Common myeloid progenitor, CD34-positive (primary cell): Measurements from ENCODE around the gene GASK1A.

Experiments
- CTCF ChIA-PET: fragments of 350-600 bp; sonication (Branson Sonifier 250); formaldehyde crosslinking; loops from one replicate; lab custom pipeline; 2021; ENCODE audit warnings: antibody characterized with exemption; lab: Charles Lee
- POLR2A ChIA-PET: fragments of 350-600 bp; sonication (Branson Sonifier 250); formaldehyde crosslinking; loops from one replicate; lab custom pipeline; 2021; ENCODE audit warnings: antibody characterized with exemption; lab: Charles Lee
- DNase-seq, 3 donors: peaks; one replicate each; pipeline versions ENCODE4 v3.0.0 to v3.0.0-alpha.2; 2013
- H3K27ac ChIP-seq, 2 experiments: 1 replicate in 1 of 2; 2 replicates in 1 of 2; pipeline ENCODE4 v1.7.0; 2013; ENCODE audit warnings: inconsistent platforms in 2 of 2, low read length in 2 of 2, mild to moderate bottlenecking in 2 of 2, low read depth in 1 of 2, moderate library complexity in 1 of 2; ENCODE audit not compliant: severe bottlenecking in 2 of 2, insufficient read depth in 1 of 2, poor library complexity in 1 of 2
- H3K27me3 ChIP-seq, 5 experiments: replicated peaks in 2 of 5; 1 replicate in 3 of 5; 2 replicates in 2 of 5; pipeline versions ENCODE4 v1.6.1 to v1.7.0; 2013; ENCODE audit warnings: low read length in 4 of 5, mild to moderate bottlenecking in 2 of 5, moderate library complexity in 2 of 5, inconsistent platforms in 1 of 5; ENCODE audit not compliant: insufficient read depth in 5 of 5, control insufficient read depth in 4 of 5
- H3K36me3 ChIP-seq, 4 experiments: 1 replicate in 2 of 4; 2 replicates in 2 of 4; pipeline versions ENCODE4 v1.6.1 to v1.7.0; 2013; ENCODE audit warnings: low read length in 3 of 4, control low read depth in 1 of 4, mild to moderate bottlenecking in 1 of 4; ENCODE audit not compliant: control insufficient read depth in 4 of 4, insufficient read depth in 4 of 4
- H3K4me1 ChIP-seq, 4 experiments: 1 replicate in 3 of 4; 2 replicates in 1 of 4; pipeline versions ENCODE4 v1.6.1 to v1.7.1; 2013; ENCODE audit warnings: low read length in 3 of 4, mild to moderate bottlenecking in 3 of 4, control low read depth in 1 of 4, inconsistent platforms in 1 of 4, moderate library complexity in 1 of 4; ENCODE audit not compliant: control insufficient read depth in 4 of 4, insufficient read depth in 4 of 4; ENCODE audit errors: control extremely low read depth in 1 of 4
- H3K4me3 ChIP-seq, 7 experiments: 1 replicate in 4 of 7; 2 replicates in 3 of 7; pipeline versions ENCODE4 v1.5.1 to v1.7.0; 2013; ENCODE audit warnings: mild to moderate bottlenecking in 7 of 7, low read length in 6 of 7, moderate library complexity in 6 of 7, inconsistent platforms in 2 of 7, low read depth in 2 of 7, control low read depth in 1 of 7; ENCODE audit not compliant: insufficient read depth in 4 of 7, control insufficient read depth in 1 of 7; ENCODE audit errors: extremely low read depth in 1 of 7
- H3K9me3 ChIP-seq, 5 experiments: 1 replicate in 4 of 5; 2 replicates in 1 of 5; pipeline versions ENCODE4 v1.6.1 to v1.7.1; 2013; ENCODE audit warnings: low read length in 4 of 5, mild to moderate bottlenecking in 2 of 5, inconsistent platforms in 1 of 5, low read depth in 1 of 5, moderate library complexity in 1 of 5; ENCODE audit not compliant: control insufficient read depth in 4 of 5, insufficient read depth in 2 of 5; ENCODE audit errors: control extremely low read depth in 1 of 5
- WGBS: methylation state at CpG from one replicate; pipeline ENCODE4 v1.1.5; 2013; ENCODE audit not compliant: insufficient coverage; 5-methylcytosine and 5-hydroxymethylcytosine counted together

The GASK1A gene

GRCh38 chr3:43015572-43015971 is 36.5 kb downstream of the GASK1A start:
- Histone ChIP-seq H3K4me3 (no peak overlapping the region), H3K4me1 (peaks cover 0 to under 1% (median 0%) of the 10 kb centered on the region in 4 experiments), H3K9me3 (peaks cover 0 to 54% (median 33%) of the 10 kb centered on the region in 5 experiments), H3K36me3 (no peaks in the 10 kb centered on the region), H3K27ac (no peak overlapping the region), H3K27me3 (no peaks in the 10 kb centered on the region)
- peak in 1 of 3 donors; percentile 20 for DNase-seq
- WGBS: 100% methylated on average over 1 of the region's 1 CpG
- POLR2A ChIA-PET: no interaction called here
- CTCF ChIA-PET: no interaction called here

DNA sequence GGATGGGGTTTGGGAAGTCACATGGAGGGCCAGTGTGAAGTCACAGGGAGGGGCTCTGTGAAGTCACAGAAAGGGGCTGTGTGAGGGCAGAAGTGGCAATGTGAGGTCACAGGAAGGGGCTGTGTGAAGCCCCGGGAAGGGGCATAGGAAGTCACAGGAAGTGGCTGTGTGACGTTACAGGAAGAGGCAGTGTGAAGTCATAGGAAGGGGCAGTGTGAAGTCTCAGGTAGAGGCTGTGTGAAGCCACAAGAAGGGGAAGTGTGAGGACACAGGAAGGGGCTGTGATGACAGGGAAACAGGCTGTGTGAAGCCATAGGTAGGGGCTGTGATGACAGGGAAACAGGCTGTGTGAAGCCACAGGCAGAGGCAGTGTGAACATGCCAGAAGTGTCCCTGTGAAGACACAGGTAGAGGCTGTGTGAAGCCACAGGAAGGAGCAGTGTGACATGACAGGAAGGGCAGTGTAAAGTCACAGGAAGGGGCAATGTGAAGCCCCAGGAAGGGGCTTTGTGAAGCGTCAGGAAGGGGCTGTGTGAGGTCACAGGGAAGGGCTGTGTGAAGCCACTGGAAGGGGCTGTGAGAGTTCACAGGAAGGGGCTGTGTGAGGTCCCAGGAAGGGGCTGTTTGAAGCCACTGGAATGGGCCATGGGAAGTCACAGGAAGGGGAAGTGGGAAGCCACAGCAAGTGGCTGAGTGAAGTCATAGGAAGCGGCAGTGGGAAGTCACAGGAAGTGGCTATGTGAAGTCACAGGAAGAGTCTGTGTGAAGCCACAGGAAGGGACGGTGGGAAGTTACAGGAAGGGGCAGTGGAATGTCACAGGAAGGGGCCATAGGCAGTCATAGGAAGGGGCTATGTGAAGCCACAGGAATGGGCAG is 37.1 kb downstream of the GASK1A start:
- H3K4me3 ChIP-seq: no peak overlapping the region
- H3K4me1 ChIP-seq: peaks cover 0 to 3% (median 0%) of the 10 kb centered on the region in 4 experiments
- 48% methylated on average over 5 of the region's 5 CpGs for WGBS
- ChIA-PET POLR2A (no interaction called here), CTCF (no interaction called here)
- peaks cover 0 to 54% (median 33%) of the 10 kb centered on the region in 5 experiments for H3K9me3 ChIP-seq
- H3K27me3 ChIP-seq: no peaks in the 10 kb centered on the region
- no peaks in the 10 kb centered on the region for H3K36me3 ChIP-seq
- DNase-seq: peak; percentile 15 to 36 (median 21)
- H3K27ac ChIP-seq: no peak overlapping the region

- no peaks in the 10 kb centered on the region for H3K27me3 ChIP-seq
- no peak overlapping the region for H3K4me3 ChIP-seq
- H3K4me1 ChIP-seq: peaks cover 0 to 3% (median 0%) of the 10 kb centered on the region in 4 experiments
- no peak overlapping the region for H3K27ac ChIP-seq
- POLR2A ChIA-PET: no interaction called here
- CTCF ChIA-PET: no interaction called here
- no peaks in the 10 kb centered on the region for H3K36me3 ChIP-seq
- H3K9me3 ChIP-seq: peaks cover 0 to 47% (median 37%) of the 10 kb centered on the region in 5 experiments
- no peak for DNase-seq
- 100% methylated on average over 1 of the region's 1 CpG for WGBS
These were observed 37.9 kb downstream of the GASK1A start for GRCh38 chr3:43017004-43017403.

DNA sequence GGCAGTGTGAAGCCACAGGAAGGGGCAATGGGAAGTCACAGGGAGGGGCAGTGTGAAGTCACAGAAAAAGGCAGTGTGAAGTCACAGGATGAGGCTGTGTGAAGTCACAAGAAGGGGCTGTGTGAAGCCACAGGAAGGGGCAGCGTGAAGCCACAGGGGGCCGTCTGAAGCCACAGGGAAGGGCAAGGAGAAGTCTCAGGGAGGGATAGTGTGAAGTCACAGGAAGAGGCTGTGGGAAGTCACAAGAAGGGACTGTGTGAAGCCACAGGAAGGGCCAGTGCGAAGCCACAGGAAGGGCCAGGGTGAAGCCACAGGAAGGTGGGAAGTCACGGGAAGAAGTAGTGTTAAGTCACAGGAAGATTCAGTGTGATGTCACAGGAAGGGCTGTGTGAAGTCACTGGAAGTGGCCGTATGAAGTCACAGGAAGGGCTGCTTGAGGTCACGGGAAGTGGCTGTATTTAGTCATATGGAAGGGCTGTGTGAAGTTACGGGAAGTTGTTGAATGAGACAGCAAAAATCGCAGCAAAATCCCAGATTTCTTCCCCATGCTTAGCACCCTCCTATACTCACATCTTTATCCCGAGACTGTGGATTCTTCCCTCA is 38.6 kb downstream of the GASK1A start:
- no peak overlapping the region for H3K27ac ChIP-seq
- WGBS: 87% methylated on average over 4 of the region's 9 CpGs
- H3K9me3 ChIP-seq: peaks cover 0 to 44% (median 36%) of the 10 kb centered on the region in 5 experiments
- H3K4me3 ChIP-seq: no peak overlapping the region
- no peaks in the 10 kb centered on the region for H3K27me3 ChIP-seq
- POLR2A ChIA-PET: no interaction called here
- DNase-seq: no peak
- H3K4me1 ChIP-seq: peaks cover 0 to 3% (median 0%) of the 10 kb centered on the region in 4 experiments
- CTCF ChIA-PET: no interaction called here
- H3K36me3 ChIP-seq: no peaks in the 10 kb centered on the region

DNA sequence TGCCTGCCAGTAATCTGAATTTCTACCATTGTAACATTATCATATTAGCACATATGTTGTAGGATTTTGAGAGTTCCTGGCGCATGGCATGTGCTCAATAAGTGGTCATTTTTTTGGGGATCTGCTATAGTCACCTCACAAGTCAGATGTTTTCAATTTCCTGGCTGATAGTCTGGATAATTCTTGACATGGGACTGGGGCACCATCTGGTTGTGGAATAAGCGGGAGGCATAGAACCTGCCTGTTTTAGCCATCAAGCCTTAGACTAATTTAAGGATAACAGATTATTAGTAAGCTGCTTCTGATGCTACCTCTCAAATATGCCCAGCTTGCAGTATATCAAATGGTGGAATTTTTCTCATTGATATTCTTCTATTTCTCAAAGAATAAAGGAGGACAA is 39.1 kb downstream of the GASK1A start:
- ChIA-PET CTCF (no interaction called here), POLR2A (no interaction called here)
- peaks cover 0 to 39% (median 31%) of the 10 kb centered on the region in 5 experiments for H3K9me3 ChIP-seq
- no peak overlapping the region for H3K27ac ChIP-seq
- peaks cover 0 to 3% (median 1%) of the 10 kb centered on the region in 4 experiments for H3K4me1 ChIP-seq
- DNase-seq: no peak
- no peaks in the 10 kb centered on the region for H3K36me3 ChIP-seq
- no peaks in the 10 kb centered on the region for H3K27me3 ChIP-seq
- WGBS: 100% methylated on average over 1 of the region's 2 CpGs
- no peak overlapping the region for H3K4me3 ChIP-seq

GRCh38 chr3:43019006-43019809 is 40.1 kb downstream of the GASK1A start:
- no peaks in the 10 kb centered on the region for H3K36me3 ChIP-seq
- DNase-seq: no peak
- POLR2A ChIA-PET: interaction anchor here (0.7 kb wide), 1 partner anchor 27 kb away, joined by 3 read pairs; no protein-coding TSS in a partner anchor
- peaks cover 0 to 31% (median 24%) of the 10 kb centered on the region in 5 experiments for H3K9me3 ChIP-seq
- no peak overlapping the region for H3K4me3 ChIP-seq
- H3K27me3 ChIP-seq: no peaks in the 10 kb centered on the region
- 95% methylated on average over 4 of the region's 6 CpGs for whole genome bisulfite sequencing
- CTCF ChIA-PET: no interaction called here
- no peak overlapping the region for H3K27ac ChIP-seq
- peaks cover 0 to 12% (median 8%) of the 10 kb centered on the region in 4 experiments for H3K4me1 ChIP-seq
